K562 (cell line): ENCODE measurements around the gene NFAM1. TPM values are rescaled to one million over a fixed set of nuclear protein-coding genes. Genes with fewer than 3 reads are reported as not detected.
A peak's percentile ranks its signal among the peaks of the same experiment; 100 is the strongest.

Experiments used
- ATAC-seq: fragments of 200-7000 bp; cut with Tn5 transposase; 3 replicates; pipeline ENCODE4 v1.9.1; 2020; ENCODE audit warnings: moderate library complexity
- BruUV-seq: library from RNA; stranded (reverse); fragments of 400-500 nt; replicated peaks from 2 replicates; lab custom pipeline; 2021; lab: Mats Ljungman, UMichigan
- CTCF ChIA-PET: fragments of 300-600 bp; formaldehyde crosslinking; extraction: SDS; loops from one replicate; lab custom pipeline; 2021; ENCODE audit warnings: low intra/inter-chr PET ratio; lab: Yijun Ruan, JAX
- POLR2A ChIA-PET: fragments of 300-600, 350-650 bp; sonication (Branson Sonifier 250); formaldehyde crosslinking; extraction: SDS; loops from one replicate; lab custom pipeline; 2021; ENCODE audit warnings: antibody characterized with exemption, inconsistent platforms; lab: Yijun Ruan, JAX
- DNase-seq, 4 experiments: peaks; one replicate each; pipeline versions ENCODE4 v3.0.0 to v3.0.0-alpha.2; 2011 to 2018; ENCODE audit warnings: low spot score in 3 of 4, mixed read lengths in 3 of 4; ENCODE audit errors: extremely low read depth in 1 of 4
- FAIRE-seq: peaks from 2 replicates; lab custom pipeline; 2011; peaks lifted over from hg19 to GRCh38; lab: Jason Lieb, UNC
- H2AFZ ChIP-seq: 2 replicates; pipeline ENCODE4 v1.6.0; 2011; ENCODE audit warnings: low read depth, low read length, control low read depth, inconsistent platforms
- H3K27ac ChIP-seq: fragments of 200-600 bp; 3 replicates; pipeline ENCODE4 v1.8.0; 2011; ENCODE audit warnings: low read depth, mild to moderate bottlenecking, control low read depth, inconsistent platforms, low read length, moderate library complexity, mixed read lengths; ENCODE audit errors: extremely low read depth
- H3K27me3 ChIP-seq, 2 experiments: fragments of 300-600 bp in 1 of 2; 2 replicates in 1 of 2; 3 replicates in 1 of 2; pipeline versions ENCODE4 v1.6.0 to v1.8.0; 2011; ENCODE audit warnings: inconsistent platforms in 2 of 2, low read length in 2 of 2, mild to moderate bottlenecking in 1 of 2, mixed read lengths in 1 of 2, moderate library complexity in 1 of 2; ENCODE audit not compliant: control insufficient read depth in 2 of 2, insufficient read depth in 2 of 2
- H3K36me3 ChIP-seq: fragments of 300-600 bp; 3 replicates; pipeline ENCODE4 v1.8.0; 2011; ENCODE audit warnings: mild to moderate bottlenecking, low read length, inconsistent platforms; ENCODE audit not compliant: control insufficient read depth, insufficient read depth
- H3K4me1 ChIP-seq, 2 experiments: fragments of 200-600 bp in 1 of 2; replicated peaks in 1 of 2; 2 replicates in 1 of 2; 3 replicates in 1 of 2; pipeline versions ENCODE4 v1.5.1 to v1.8.0; 2011; ENCODE audit warnings: inconsistent platforms in 2 of 2, low read length in 2 of 2, mild to moderate bottlenecking in 1 of 2, mixed read lengths in 1 of 2, moderate library complexity in 1 of 2; ENCODE audit not compliant: control insufficient read depth in 2 of 2, insufficient read depth in 2 of 2
- H3K4me2 ChIP-seq: 2 replicates; pipeline ENCODE4 v1.6.1; 2011; ENCODE audit warnings: low read length, control low read depth, inconsistent platforms, mixed read lengths; ENCODE audit not compliant: insufficient read depth
- H3K4me3 ChIP-seq: fragments of 200-600 bp; sonication (generic), shearing (Covaris generic); 2 replicates; pipeline ENCODE4 v1.5.1; 2016; ENCODE audit warnings: control low read depth, inconsistent platforms
- H3K79me2 ChIP-seq: fragments of 200-600 bp; 3 replicates; pipeline ENCODE4 v1.8.0; 2011; ENCODE audit warnings: low read length, inconsistent platforms; ENCODE audit not compliant: control insufficient read depth, insufficient read depth
- H3K9ac ChIP-seq, 2 experiments: 2 replicates each; pipeline versions ENCODE4 v1.6.0 to v1.6.1; 2011; ENCODE audit warnings: low read depth in 2 of 2, low read length in 2 of 2, control low read depth in 1 of 2, inconsistent platforms in 1 of 2, mild to moderate bottlenecking in 1 of 2, mixed read lengths in 1 of 2; ENCODE audit not compliant: insufficient read depth in 1 of 2
- H3K9me1 ChIP-seq: one replicate; pipeline ENCODE4 v1.6.0; 2011; ENCODE audit warnings: inconsistent platforms, mild to moderate bottlenecking, low read length, moderate library complexity; ENCODE audit not compliant: control insufficient read depth, insufficient read depth
- H3K9me3 ChIP-seq: replicated peaks from 2 replicates; pipeline ENCODE4 v1.5.1; 2011; ENCODE audit warnings: low read depth, low read length, inconsistent platforms; ENCODE audit not compliant: control insufficient read depth, insufficient read depth
- H4K20me1 ChIP-seq: replicated peaks from 2 replicates; pipeline ENCODE4 v1.6.1; 2011; ENCODE audit warnings: low read length, inconsistent platforms, mixed read lengths; ENCODE audit not compliant: control insufficient read depth, insufficient read depth
- BCOR ChIP-seq: fragments of 450-650 bp; IDR thresholded peaks from 2 replicates; pipeline ENCODE4 v1.6.1; 2016
- CBX5 ChIP-seq: IDR thresholded peaks from 2 replicates; pipeline ENCODE4 v1.6.1; 2014; ENCODE audit warnings: low read depth, borderline replicate concordance
- HDAC6 ChIP-seq: IDR thresholded peaks from 2 replicates; pipeline ENCODE4 v1.6.1; 2012; ENCODE audit warnings: low read depth, mild to moderate bottlenecking, control low read depth, inconsistent platforms, low read length, moderate library complexity
- KAT8 ChIP-seq: fragments of 450-650 bp; IDR thresholded peaks from 2 replicates; pipeline ENCODE4 v1.6.1; 2016; ENCODE audit warnings: low read depth, mild to moderate bottlenecking
- RBM25 ChIP-seq: fragments of 200-400 bp; formaldehyde crosslinking; IDR thresholded peaks from 2 replicates; pipeline ENCODE4 v1.6.1; 2018; ENCODE audit warnings: low read length, low read depth, moderate library complexity; ENCODE audit not compliant: severe bottlenecking
- SIRT6 ChIP-seq: IDR thresholded peaks from one replicate; pipeline ENCODE4 v1.6.1; 2012; ENCODE audit warnings: low read depth, mild to moderate bottlenecking, control low read depth, inconsistent platforms, low read length, moderate library complexity
- ZNF551 ChIP-seq: fragments of 250-450 bp; sonication (Bioruptor Pico); IDR thresholded peaks from 2 replicates; pipeline ENCODE4 v1.5.0; 2021; ENCODE audit warnings: mild to moderate bottlenecking, moderate library complexity
- WGBS: fragments of 100-300 bp; shearing (Covaris generic); methylation state at CpG from one replicate; pipeline ENCODE4 v1.1.6; 2016; ENCODE audit warnings: low coverage, mixed read lengths; ENCODE audit not compliant: insufficient coverage; ENCODE audit errors: missing lambda C conversion rate; 5-methylcytosine and 5-hydroxymethylcytosine counted together
- in situ Hi-C: fragments of 300-500 bp; cut with MboI; formaldehyde crosslinking; loops from 4 replicates; pipeline ENCODE4 v1.15.0; 2018; ENCODE audit warnings: inconsistent platforms, mixed read lengths
- intact Hi-C: fragments of 100-400 bp; cut with micrococcal nuclease; formaldehyde crosslinking; loops from 2 replicates; pipeline ENCODE4 v1.14.2; 2022
- polyA plus RNA-seq, 8 experiments: library from polyadenylated mRNA; depleted of rRNA in 4 of 8; stranded (reverse) in 5 of 8; unstranded in 3 of 8; fragments of >200 nt; fragmentation: Nextera tagmentation in 2 of 8; fragmentation: Illumina TruSeq in 1 of 8; extraction: Ambion mirVana in 2 of 8; extraction: Trizol in 1 of 8; gene quantifications; 2 replicates each; pipeline versions ENCODE4 v1.2.1 to v1.2.3, GENCODE V29; 2011 to 2014; ENCODE audit warnings: inconsistent platforms in 1 of 8, missing spikeins in 1 of 8
- total RNA-seq, 7 experiments: library from RNA; depleted of rRNA in 6 of 7; stranded (reverse); fragments of >200 nt in 6 of 7; fragmentation: Illumina TruSeq in 2 of 7; extraction: Trizol in 2 of 7; gene quantifications; 2 replicates each; pipeline versions ENCODE4 v1.2.1 to v1.2.3, GENCODE V29; 2011 to 2021; ENCODE audit warnings: low replicate concordance in 1 of 7
- TF ChIP-seq, protein P1 (sequence below): fragments of 250-450 bp; sonication (Bioruptor Pico); IDR thresholded peaks from 2 replicates; pipeline ENCODE4 v1.8.0; 2021; ENCODE audit warnings: moderate library complexity, mild to moderate bottlenecking, inconsistent platforms
- TF ChIP-seq, protein P2 (sequence below), 3 experiments: fragments of 200-800 bp in 1 of 3; sonication (Bioruptor generic) in 1 of 3; sonication (generic) in 1 of 3; formaldehyde crosslinking in 1 of 3; IDR thresholded peaks; 2 replicates each; pipeline versions ENCODE4 v1.6.1 to v1.8.0; 2016 to 2022; ENCODE audit warnings: mild to moderate bottlenecking in 2 of 3, missing compliant biosample characterization in 2 of 3, missing genetic modification characterization in 2 of 3, missing genetic modification reagents in 1 of 3
- TF ChIP-seq, protein P3 (sequence below): sonication (generic); formaldehyde crosslinking; IDR thresholded peaks from 2 replicates; pipeline ENCODE4 v1.9.0; 2022; ENCODE audit warnings: mild to moderate bottlenecking, missing genetic modification reagents

Gene NFAM1
- total and polyA plus RNA-seq, 9 of the 15 experiments (the other 6 are each of a cell fraction or from before 2014, with no cell fraction given): 0.01 to 0.18 (median 0.03) TPM; not detected in 5

DNA sequence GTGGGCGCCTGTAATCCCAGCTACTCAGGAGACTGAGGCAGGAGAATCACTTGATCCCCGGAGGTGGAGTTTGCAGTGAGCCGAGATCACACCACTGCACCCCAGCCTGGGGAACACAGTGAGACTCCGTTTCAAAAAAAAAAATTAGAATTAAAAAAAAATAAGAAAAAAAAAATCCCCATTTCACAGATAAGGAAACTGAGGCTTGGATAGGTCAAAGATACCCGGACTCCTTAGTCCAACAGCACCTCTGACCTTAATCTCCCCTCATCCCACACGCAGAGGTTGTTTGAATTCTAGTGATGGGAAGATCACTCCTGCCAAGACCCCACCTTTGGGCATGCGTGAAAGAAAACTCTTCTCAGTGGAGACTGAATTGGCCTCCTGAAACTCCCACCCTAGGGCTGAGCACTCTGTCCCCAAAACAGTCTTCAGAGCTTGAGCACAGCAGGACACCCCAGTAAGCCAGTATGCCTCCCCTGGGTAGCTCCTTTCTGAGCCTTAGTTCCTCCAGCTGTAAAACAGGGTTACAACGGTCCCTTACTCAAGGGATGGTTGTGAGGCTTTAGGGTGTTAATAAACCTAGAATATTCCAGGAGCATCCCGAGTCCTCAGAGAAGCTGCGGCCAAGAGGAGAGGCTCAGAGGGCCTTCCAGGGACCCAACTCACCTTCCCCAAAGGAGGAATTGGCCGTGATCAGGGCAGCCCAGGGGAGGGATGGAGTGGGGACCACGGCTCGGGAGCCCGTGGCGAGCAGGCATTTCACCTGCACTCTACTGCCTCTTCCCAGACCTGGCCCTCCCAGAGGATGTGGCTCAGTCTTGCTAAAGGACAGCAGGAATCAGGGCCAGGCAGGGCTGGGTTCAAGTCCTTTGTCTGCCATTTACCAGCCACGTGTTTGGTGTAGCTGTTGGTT is 73.3 kb downstream of the NFAM1 start:
- Histone ChIP-seq H3K27me3 (peaks cover 8 to 52% of the 10 kb centered on the region in 2 experiments; a peak in 4 of 5 replicates), H3K9me3 (no peaks in the 10 kb centered on the region), H3K79me2 (no peaks in the 10 kb centered on the region), H3K4me3 (no peak overlapping the region), H2AFZ (no peak overlapping the region), H3K9me1 (no peaks in the 10 kb centered on the region), H3K4me1 (peaks cover 0 to 5% of the 10 kb centered on the region in 2 experiments; a peak in 2 of 5 replicates), H3K36me3 (no peaks in the 10 kb centered on the region), H3K9ac (no peak overlapping the region), H3K4me2 (no peak overlapping the region), H3K27ac (no peak overlapping the region), H4K20me1 (peaks cover 9% of the 10 kb centered on the region; the same call in 1 of the 2 replicates)
- FAIRE-seq (no peak), ATAC-seq (no peak), DNase-seq (no peak)
- no TSS peak for BruUV-seq
- intact Hi-C loops: no loop called here
- TF ChIP-seq HDAC6 (no peak), RBM25 (peak; percentile 58), CBX5 (no peak), BCOR (peak; percentile 48; the same call in 1 of the 2 replicates), SIRT6 (no peak), ZNF551 (CRISPR knock-in tag) (no peak), KAT8 (no peak)
- TF ChIP-seq, protein P1, sequence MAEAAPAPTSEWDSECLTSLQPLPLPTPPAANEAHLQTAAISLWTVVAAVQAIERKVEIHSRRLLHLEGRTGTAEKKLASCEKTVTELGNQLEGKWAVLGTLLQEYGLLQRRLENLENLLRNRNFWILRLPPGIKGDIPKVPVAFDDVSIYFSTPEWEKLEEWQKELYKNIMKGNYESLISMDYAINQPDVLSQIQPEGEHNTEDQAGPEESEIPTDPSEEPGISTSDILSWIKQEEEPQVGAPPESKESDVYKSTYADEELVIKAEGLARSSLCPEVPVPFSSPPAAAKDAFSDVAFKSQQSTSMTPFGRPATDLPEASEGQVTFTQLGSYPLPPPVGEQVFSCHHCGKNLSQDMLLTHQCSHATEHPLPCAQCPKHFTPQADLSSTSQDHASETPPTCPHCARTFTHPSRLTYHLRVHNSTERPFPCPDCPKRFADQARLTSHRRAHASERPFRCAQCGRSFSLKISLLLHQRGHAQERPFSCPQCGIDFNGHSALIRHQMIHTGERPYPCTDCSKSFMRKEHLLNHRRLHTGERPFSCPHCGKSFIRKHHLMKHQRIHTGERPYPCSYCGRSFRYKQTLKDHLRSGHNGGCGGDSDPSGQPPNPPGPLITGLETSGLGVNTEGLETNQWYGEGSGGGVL: no peak
- TF ChIP-seq, protein P2, sequence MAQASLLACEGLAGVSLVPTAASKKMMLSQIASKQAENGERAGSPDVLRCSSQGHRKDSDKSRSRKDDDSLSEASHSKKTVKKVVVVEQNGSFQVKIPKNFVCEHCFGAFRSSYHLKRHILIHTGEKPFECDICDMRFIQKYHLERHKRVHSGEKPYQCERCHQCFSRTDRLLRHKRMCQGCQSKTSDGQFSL (CRISPR knock-in tag; IDR thresholded peaks at IDR 0.05): no peak
- TF ChIP-seq, protein P2 (tag; IDR thresholded peaks at IDR 0.05): no peak
- TF ChIP-seq, protein P3, sequence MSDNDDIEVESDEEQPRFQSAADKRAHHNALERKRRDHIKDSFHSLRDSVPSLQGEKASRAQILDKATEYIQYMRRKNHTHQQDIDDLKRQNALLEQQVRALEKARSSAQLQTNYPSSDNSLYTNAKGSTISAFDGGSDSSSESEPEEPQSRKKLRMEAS (CRISPR knock-in tag): 0 out of 2 replicates have a peak, but pooled peaks have one; percentile 16
- WGBS: 6% methylated on average over 10 of the region's 16 CpGs
- ChIA-PET POLR2A (interaction anchor here (0.6 to 1.4 kb wide), 4 partner anchors 13 to 469 kb away, joined by 3 to 4 read pairs (median 4); no protein-coding TSS in a partner anchor), CTCF (no interaction called here)
- in situ Hi-C loops: no loop called here
